Measurements from ENCODE around the gene PCDHGA8. TPM values are rescaled to one million over a fixed set of nuclear protein-coding genes. Genes with fewer than 3 reads are reported as not detected.

The PCDHGA8 gene
- total and polyA plus RNA-seq, 2 of the 13 experiments (the other 11 are each of a cell fraction or from before 2014, with no cell fraction given) = 0.05 to 0.29 TPM

DNA sequence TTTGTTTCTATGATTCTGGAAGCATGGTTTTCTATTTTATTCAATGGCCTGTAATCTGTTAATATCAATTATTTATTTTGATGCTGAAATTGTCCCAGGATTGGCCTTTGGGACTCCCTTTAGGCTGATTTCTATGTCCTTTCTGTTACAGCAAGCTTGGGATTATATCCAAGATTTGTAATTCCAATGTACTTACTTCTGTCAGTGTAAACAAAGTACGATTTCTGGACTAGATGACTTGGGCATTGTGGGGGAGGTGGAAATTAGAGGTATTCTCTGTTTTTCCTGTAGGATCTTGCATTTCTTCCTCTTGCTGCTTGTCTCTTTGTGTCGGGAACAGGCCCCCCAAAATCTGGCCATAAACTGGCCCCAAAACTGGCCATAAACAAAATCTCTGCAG is 41.6 kb downstream of the PCDHGA8 start:
- no peak overlapping the region for H3K4me3 ChIP-seq (replicated peaks in 1 of 3; ENCODE audit: insufficient read depth in 1 of 3, low read depth in 2 of 3, low read length in 3 of 3)
- no peaks in the 10 kb centered on the region for H3K27me3 ChIP-seq (ENCODE audit: control insufficient read depth in 1 of 2, insufficient read depth in 2 of 2, low read length in 2 of 2)
- TF ChIP-seq ZNF136 (CRISPR knock-in tag; IDR thresholded peaks at IDR 0.05; ENCODE audit: low read depth) (no peak), CREM (IDR thresholded peaks at IDR 0.05) (no peak), CREM (CRISPR knock-in tag; IDR thresholded peaks at IDR 0.05) (no peak), ZNF678 (CRISPR knock-in tag; IDR thresholded peaks at IDR 0.05) (no peak), ZNF607 (CRISPR knock-in tag; IDR thresholded peaks at IDR 0.05; ENCODE audit: borderline replicate concordance) (no peak), PHB2 (IDR thresholded peaks at IDR 0.05; ENCODE audit: partially characterized antibody) (no peak), ZBTB39 (CRISPR knock-in tag; IDR thresholded peaks at IDR 0.05) (no peak), MTA3 (CRISPR knock-in tag; IDR thresholded peaks at IDR 0.05) (no peak), XRCC5 (optimal IDR thresholded peaks at IDR 0.05; ENCODE audit: low read length) (no peak), ZNF451 (CRISPR knock-in tag; IDR thresholded peaks at IDR 0.05) (no peak), MEIS2 (CRISPR knock-in tag; IDR thresholded peaks at IDR 0.05) (no peak), IRF2 (CRISPR knock-in tag; IDR thresholded peaks at IDR 0.05) (no peak), RORA (CRISPR knock-in tag; IDR thresholded peaks at IDR 0.05) (no peak), E2F2 (CRISPR knock-in tag; IDR thresholded peaks at IDR 0.05; ENCODE audit: borderline replicate concordance) (no peak), ZHX1 (CRISPR knock-in tag; IDR thresholded peaks at IDR 0.05; ENCODE audit: low read depth) (no peak), ZNF879 (CRISPR knock-in tag; IDR thresholded peaks at IDR 0.05) (no peak)
- TF ChIP-seq, protein P1, sequence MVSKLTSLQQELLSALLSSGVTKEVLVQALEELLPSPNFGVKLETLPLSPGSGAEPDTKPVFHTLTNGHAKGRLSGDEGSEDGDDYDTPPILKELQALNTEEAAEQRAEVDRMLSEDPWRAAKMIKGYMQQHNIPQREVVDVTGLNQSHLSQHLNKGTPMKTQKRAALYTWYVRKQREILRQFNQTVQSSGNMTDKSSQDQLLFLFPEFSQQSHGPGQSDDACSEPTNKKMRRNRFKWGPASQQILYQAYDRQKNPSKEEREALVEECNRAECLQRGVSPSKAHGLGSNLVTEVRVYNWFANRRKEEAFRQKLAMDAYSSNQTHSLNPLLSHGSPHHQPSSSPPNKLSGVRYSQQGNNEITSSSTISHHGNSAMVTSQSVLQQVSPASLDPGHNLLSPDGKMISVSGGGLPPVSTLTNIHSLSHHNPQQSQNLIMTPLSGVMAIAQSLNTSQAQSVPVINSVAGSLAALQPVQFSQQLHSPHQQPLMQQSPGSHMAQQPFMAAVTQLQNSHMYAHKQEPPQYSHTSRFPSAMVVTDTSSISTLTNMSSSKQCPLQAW (CRISPR knock-in tag; IDR thresholded peaks at IDR 0.05) = no peak
- TF ChIP-seq, protein P2, sequence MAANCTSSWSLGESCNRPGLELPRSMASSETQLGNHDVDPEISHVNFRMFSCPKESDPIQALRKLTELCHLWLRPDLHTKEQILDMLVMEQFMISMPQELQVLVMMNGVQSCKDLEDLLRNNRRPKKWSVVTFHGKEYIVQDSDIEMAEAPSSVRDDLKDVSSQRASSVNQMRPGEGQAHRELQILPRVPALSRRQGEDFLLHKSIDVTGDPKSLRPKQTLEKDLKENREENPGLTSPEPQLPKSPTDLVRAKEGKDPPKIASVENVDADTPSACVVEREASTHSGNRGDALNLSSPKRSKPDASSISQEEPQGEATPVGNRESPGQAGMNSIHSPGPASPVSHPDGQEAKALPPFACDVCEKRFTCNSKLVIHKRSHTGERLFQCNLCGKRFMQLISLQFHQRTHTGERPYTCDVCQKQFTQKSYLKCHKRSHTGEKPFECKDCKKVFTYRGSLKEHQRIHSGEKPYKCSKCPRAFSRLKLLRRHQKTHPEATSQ (CRISPR knock-in tag; IDR thresholded peaks at IDR 0.05; ENCODE audit: borderline replicate concordance) = no peak
- H3K79me2 ChIP-seq (ENCODE audit: insufficient read depth, low read length) = no peaks in the 10 kb centered on the region
- no peak overlapping the region for H3K27ac ChIP-seq (ENCODE audit: extremely low read length, insufficient read depth, low read length)
- intact Hi-C loops (cut with micrococcal nuclease; ENCODE audit: unreplicated experiment) (no loop called here), in situ Hi-C loops (cut with HindIII; ENCODE audit: extremely low pct_ligation_motif_present, low pct_unique_long_range_greater_than_20kb) (no loop called here)
- no peak for FAIRE-seq
- no peak overlapping the region for H3K9ac ChIP-seq (ENCODE audit: insufficient read depth, low read depth, low read length)
- no peak overlapping the region for H2AFZ ChIP-seq (ENCODE audit: low read length)
- H3K36me3 ChIP-seq (replicated peaks in 1 of 2; ENCODE audit: control insufficient read depth in 1 of 2, insufficient read depth in 2 of 2, low read length in 2 of 2) = no peaks in the 10 kb centered on the region
- H3K9me3 ChIP-seq (ENCODE audit: low read length) = peaks cover 19% of the 10 kb centered on the region; the same call in 1 of the 2 replicates
- BruUV-seq (replicated peaks) = no TSS peak
- 25% methylated on average over 2 of the region's 2 CpGs for WGBS (ENCODE audit: low lambda C conversion rate)
- H3K4me2 ChIP-seq (ENCODE audit: low read depth, low read length) = no peak overlapping the region
- no peak for DNase-seq (ENCODE audit: low spot score)
- POLR2A ChIA-PET = no interaction called here
- CTCF ChIA-PET (ENCODE audit: low intra/inter-chr PET ratio, low total read pairs) = no interaction called here
- no peak for ATAC-seq
- H4K20me1 ChIP-seq (ENCODE audit: insufficient read depth, low read length) = no peaks in the 10 kb centered on the region
- no peaks in the 10 kb centered on the region for H3K4me1 ChIP-seq (ENCODE audit: insufficient read depth, low read length)

Measured in HepG2 (cell line).